Activated gamma-delta T cell (primary cell): ENCODE results near the gene NSUN6.
A peak's percentile ranks its signal among the peaks of the same experiment; 100 is the strongest.
"Not testable (repeated sequence)": the region's sequence is repeated elsewhere in the genome, so short reads cannot be mapped to it uniquely, and the experiment has no call there.

Experiments
- DNase-seq: peaks from one replicate; lab custom pipeline; 2025; lab: John Stamatoyannopoulos, UW

Gene NSUN6

GRCh38 chr10:18659125-18659818, 7.9 kb upstream of the NSUN6 start, which contains the start of gene ARL5B:
TSS of gene ARL5B (plus strand) at chr10:18659431. CDS start at chr10:18659638, 207 bp downstream.
- peak; percentile 96 for DNase-seq

- no peak for DNase-seq
These were observed 7.1 kb upstream of the NSUN6 start for GRCh38 chr10:18658271-18659124.

GRCh38 chr10:18656724-18657123, 5.3 kb upstream of the NSUN6 start:
- DNase-seq: no peak

GRCh38 chr10:18653112-18653511, 1.7 kb upstream of the NSUN6 start:
- DNase-seq: no peak

- DNase-seq: no peak
These were observed 886 bp downstream of the NSUN6 start for GRCh38 chr10:18650404-18650997.

GRCh38 chr10:18649364-18649959, 1.9 kb downstream of the NSUN6 start:
- no peak for DNase-seq

GRCh38 chr10:18647945-18648344, 3.4 kb downstream of the NSUN6 start:
- no peak for DNase-seq

- no peak for DNase-seq
These were observed 4.2 kb downstream of the NSUN6 start for GRCh38 chr10:18647151-18647550.

GRCh38 chr10:18639719-18640118, 11.7 kb downstream of the NSUN6 start:
- not testable (repeated sequence) for DNase-seq

GRCh38 chr10:18637400-18637799, 14.0 kb downstream of the NSUN6 start:
- DNase-seq: not testable (repeated sequence)

- DNase-seq: no peak
These were observed 15.4 kb downstream of the NSUN6 start for GRCh38 chr10:18635995-18636394.

- not testable (repeated sequence) for DNase-seq
These were observed 18.9 kb downstream of the NSUN6 start for GRCh38 chr10:18632500-18632899.

- DNase-seq: peak; percentile 42
These were observed 23.9 kb downstream of the NSUN6 start for GRCh38 chr10:18627452-18628018.

- DNase-seq: no peak
These were observed 25.5 kb downstream of the NSUN6 start for GRCh38 chr10:18625886-18626285.

- DNase-seq: not testable (repeated sequence)
These were observed 27.7 kb downstream of the NSUN6 start for GRCh38 chr10:18623671-18624070.

- no peak for DNase-seq
These were observed 30.5 kb downstream of the NSUN6 start for GRCh38 chr10:18620856-18621255.

- no peak for DNase-seq
These were observed 32.4 kb downstream of the NSUN6 start for GRCh38 chr10:18619016-18619415.

GRCh38 chr10:18616337-18616736, 35.0 kb downstream of the NSUN6 start:
- no peak for DNase-seq

GRCh38 chr10:18615618-18616017, 35.8 kb downstream of the NSUN6 start:
- DNase-seq: no peak

- DNase-seq: no peak
These were observed 40.2 kb downstream of the NSUN6 start for GRCh38 chr10:18611168-18611567.

- DNase-seq: no peak
These were observed 40.9 kb downstream of the NSUN6 start for GRCh38 chr10:18610517-18610916.

GRCh38 chr10:18608596-18608995, 42.8 kb downstream of the NSUN6 start:
- DNase-seq: no peak
